HepG2 (cell line): ENCODE results near the gene CHN1. TPM values are rescaled to one million over a fixed set of nuclear protein-coding genes. Genes with fewer than 3 reads are reported as not detected.

Experiments
- ATAC-seq: fragments of 200-7000 bp; cut with Tn5 transposase; 3 replicates; pipeline ENCODE4 v1.9.1; 2020; ENCODE audit warnings: mild to moderate bottlenecking, moderate library complexity
- BruUV-seq: library from RNA; stranded (reverse); fragments of 400-500 nt; replicated peaks from 2 replicates; lab custom pipeline; 2021; lab: Mats Ljungman, UMichigan
- CTCF ChIA-PET: fragments of 300-600 bp; formaldehyde crosslinking; extraction: SDS; loops from one replicate; lab custom pipeline; 2021; ENCODE audit warnings: low total read pairs, inconsistent platforms, low intra/inter-chr PET ratio; lab: Yijun Ruan, JAX
- POLR2A ChIA-PET: fragments of 350-600 bp; sonication (Branson Sonifier 250); formaldehyde crosslinking; loops from one replicate; lab custom pipeline; 2020; ENCODE audit warnings: antibody characterized with exemption, inconsistent platforms; lab: Yijun Ruan, JAX
- DNase-seq: peaks from one replicate; pipeline ENCODE4 v3.0.0-alpha.2; 2015; ENCODE audit warnings: low spot score
- FAIRE-seq: peaks from 3 replicates; lab custom pipeline; 2011; peaks lifted over from hg19 to GRCh38; lab: Jason Lieb, UNC
- H2AFZ ChIP-seq: one replicate; pipeline ENCODE4 v1.6.1; 2011; ENCODE audit warnings: low read length, inconsistent platforms
- H3K27ac ChIP-seq: fragments of 300-600 bp; 3 replicates; pipeline ENCODE4 v1.8.0; 2011; ENCODE audit warnings: mixed run types, mild to moderate bottlenecking, mixed read lengths, low read length, inconsistent platforms; ENCODE audit not compliant: insufficient read depth; ENCODE audit errors: extremely low read length
- H3K27me3 ChIP-seq, 2 experiments: fragments of 200-600 bp in 1 of 2; 2 replicates in 1 of 2; 3 replicates in 1 of 2; pipeline versions ENCODE4 v1.6.0 to v1.8.0; 2011; ENCODE audit warnings: low read length in 2 of 2, mild to moderate bottlenecking in 2 of 2, moderate library complexity in 2 of 2, inconsistent platforms in 1 of 2; ENCODE audit not compliant: insufficient read depth in 2 of 2, control insufficient read depth in 1 of 2
- H3K36me3 ChIP-seq, 2 experiments: fragments of 200-600 bp in 1 of 2; replicated peaks in 1 of 2; 2 replicates in 1 of 2; 3 replicates in 1 of 2; pipeline versions ENCODE4 v1.5.1 to v1.8.0; 2011; ENCODE audit warnings: low read length in 2 of 2, inconsistent platforms in 1 of 2; ENCODE audit not compliant: insufficient read depth in 2 of 2, control insufficient read depth in 1 of 2
- H3K4me1 ChIP-seq: 2 replicates; pipeline ENCODE4 v1.5.1; 2012; ENCODE audit warnings: low read length, inconsistent platforms; ENCODE audit not compliant: insufficient read depth
- H3K4me2 ChIP-seq: 2 replicates; pipeline ENCODE4 v1.6.0; 2011; ENCODE audit warnings: low read depth, low read length, inconsistent platforms
- H3K4me3 ChIP-seq, 3 experiments: fragments of 200-600 bp in 1 of 3; sonication (generic), shearing (Covaris generic) in 1 of 3; replicated peaks in 1 of 3; 2 replicates each; pipeline ENCODE4 v1.5.1; 2011 to 2016; ENCODE audit warnings: low read length in 3 of 3, inconsistent platforms in 2 of 3, low read depth in 2 of 3, mild to moderate bottlenecking in 2 of 3, control low read depth in 1 of 3, mixed read lengths in 1 of 3; ENCODE audit not compliant: insufficient read depth in 1 of 3
- H3K79me2 ChIP-seq: one replicate; pipeline ENCODE4 v1.6.1; 2011; ENCODE audit warnings: low read length, inconsistent platforms; ENCODE audit not compliant: insufficient read depth
- H3K9ac ChIP-seq: 2 replicates; pipeline ENCODE4 v1.6.0; 2011; ENCODE audit warnings: mild to moderate bottlenecking, low read depth, low read length, inconsistent platforms; ENCODE audit not compliant: insufficient read depth
- H3K9me3 ChIP-seq: 2 replicates; pipeline ENCODE4 v1.5.1; 2012; ENCODE audit warnings: mild to moderate bottlenecking, low read length
- H4K20me1 ChIP-seq: 2 replicates; pipeline ENCODE4 v1.6.0; 2011; ENCODE audit warnings: inconsistent platforms, mild to moderate bottlenecking, low read length, moderate library complexity; ENCODE audit not compliant: insufficient read depth
- ARNT2 ChIP-seq: sonication (generic); formaldehyde crosslinking; IDR thresholded peaks from 2 replicates; pipeline ENCODE4 v1.8.0; 2022; ENCODE audit warnings: mild to moderate bottlenecking, low read depth, missing genetic modification reagents, moderate library complexity
- GATAD1 ChIP-seq: IDR thresholded peaks from 2 replicates; pipeline ENCODE4 v1.6.1; 2016; ENCODE audit warnings: missing genetic modification reagents, missing compliant biosample characterization
- MAFG ChIP-seq: sonication (generic); formaldehyde crosslinking; IDR thresholded peaks from 2 replicates; pipeline ENCODE4 v1.5.1; 2020; ENCODE audit warnings: mild to moderate bottlenecking, missing genetic modification reagents
- RFX3 ChIP-seq: IDR thresholded peaks from 2 replicates; pipeline ENCODE4 v1.6.1; 2016; ENCODE audit warnings: missing biosample characterization, missing genetic modification reagents
- SAP130 ChIP-seq: IDR thresholded peaks from 2 replicates; pipeline ENCODE4 v1.6.1; 2016; ENCODE audit warnings: low read depth
- SMAD9 ChIP-seq: sonication (generic); formaldehyde crosslinking; IDR thresholded peaks from 2 replicates; pipeline ENCODE4 v1.5.1; 2020; ENCODE audit warnings: mild to moderate bottlenecking, missing genetic modification reagents
- SP140L ChIP-seq: sonication (generic); formaldehyde crosslinking; IDR thresholded peaks from 2 replicates; pipeline ENCODE4 v1.4.0; 2020; ENCODE audit warnings: missing genetic modification reagents, borderline replicate concordance
- YEATS2 ChIP-seq: sonication (generic); formaldehyde crosslinking; IDR thresholded peaks from 2 replicates; pipeline ENCODE4 v1.4.0; 2020; ENCODE audit warnings: missing genetic modification reagents, borderline replicate concordance
- ZNF292 ChIP-seq: sonication (generic); formaldehyde crosslinking; IDR thresholded peaks from 2 replicates; pipeline ENCODE4 v1.8.1; 2022; ENCODE audit warnings: mild to moderate bottlenecking, low read depth, missing genetic modification reagents, borderline replicate concordance
- ZNF367 ChIP-seq: sonication (generic); formaldehyde crosslinking; IDR thresholded peaks from 2 replicates; pipeline ENCODE4 v1.4.0; 2020; ENCODE audit warnings: missing genetic modification reagents, borderline replicate concordance
- WGBS: methylation state at CpG from one replicate; pipeline ENCODE4 v1.1.6; 2017; ENCODE audit warnings: low lambda C conversion rate; 5-methylcytosine and 5-hydroxymethylcytosine counted together
- in situ Hi-C: cut with HindIII; loops from 2 replicates; pipeline ENCODE4 v1.10.0; 2017; ENCODE audit warnings: low pct_unique_long_range_greater_than_20kb; ENCODE audit not compliant: extremely low pct_ligation_motif_present
- intact Hi-C: fragments of 100-400 bp; cut with micrococcal nuclease; formaldehyde crosslinking; loops from one replicate; pipeline ENCODE4 v1.10.0; 2022; ENCODE audit not compliant: unreplicated experiment
- polyA plus RNA-seq, 8 experiments: library from polyadenylated mRNA; depleted of rRNA in 3 of 8; stranded (reverse) in 7 of 8; unstranded in 1 of 8; fragments of >200 nt; fragmentation: Illumina TruSeq in 4 of 8; extraction: Trizol in 4 of 8; gene quantifications; 2 replicates each; pipeline versions ENCODE4 v1.2.1 to v1.2.3, GENCODE V29; 2011 to 2016; ENCODE audit warnings: low read depth in 4 of 8, missing spikeins in 1 of 8, mixed read lengths in 1 of 8; ENCODE audit not compliant: insufficient read depth in 1 of 8
- total RNA-seq, 5 experiments: library from RNA; depleted of rRNA; stranded (reverse); fragments of >200 nt; fragmentation: Illumina TruSeq; extraction: Trizol; gene quantifications; 2 replicates each; pipeline ENCODE4 v1.2.3, GENCODE V29; 2016; ENCODE audit warnings: low read depth in 1 of 5
- TF ChIP-seq, protein P1 (sequence below): IDR thresholded peaks from 2 replicates; pipeline ENCODE4 v1.6.1; 2012; ENCODE audit warnings: low read length, improper control_type of control experiment
- TF ChIP-seq, protein P2 (sequence below): sonication (generic); formaldehyde crosslinking; conservative IDR thresholded peaks from 2 replicates; pipeline ENCODE4 v1.4.0; 2020; ENCODE audit warnings: missing genetic modification reagents

The CHN1 gene
- total and polyA plus RNA-seq, 2 of the 13 experiments (the other 11 are each of a cell fraction or from before 2014, with no cell fraction given), result 2.8 to 3.5 TPM

DNA sequence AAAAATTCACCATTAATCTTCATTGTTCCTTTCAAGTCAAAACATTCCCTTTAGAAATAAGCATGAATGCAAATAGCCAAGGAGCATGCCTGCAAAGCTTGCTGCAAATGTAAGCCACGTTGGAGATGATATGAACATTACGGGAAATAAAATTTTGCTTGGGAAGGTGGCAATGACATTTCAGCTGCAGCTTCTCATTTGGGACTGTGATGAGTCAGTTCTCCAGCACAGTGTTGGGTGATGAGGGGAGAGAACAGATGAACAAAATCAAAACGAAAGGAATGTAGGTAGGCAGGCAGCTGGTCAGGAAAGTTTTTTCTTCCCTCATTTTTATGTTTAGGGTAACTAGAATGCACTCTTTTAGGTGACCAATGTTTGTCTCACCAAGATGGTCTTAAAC is 175.6 kb downstream of the CHN1 start:
- no peak for FAIRE-seq
- no TSS peak for BruUV-seq
- 35% methylated on average over 3 of the region's 3 CpGs for WGBS
- no peaks in the 10 kb centered on the region for H3K9me3 ChIP-seq
- no peak overlapping the region for H3K9ac ChIP-seq
- no peak overlapping the region for H3K4me3 ChIP-seq
- no peak overlapping the region for H2AFZ ChIP-seq
- TF ChIP-seq MAFG (CRISPR knock-in tag), result no peak
- no peak for TF ChIP-seq YEATS2 (CRISPR knock-in tag)
- TF ChIP-seq, protein P1, sequence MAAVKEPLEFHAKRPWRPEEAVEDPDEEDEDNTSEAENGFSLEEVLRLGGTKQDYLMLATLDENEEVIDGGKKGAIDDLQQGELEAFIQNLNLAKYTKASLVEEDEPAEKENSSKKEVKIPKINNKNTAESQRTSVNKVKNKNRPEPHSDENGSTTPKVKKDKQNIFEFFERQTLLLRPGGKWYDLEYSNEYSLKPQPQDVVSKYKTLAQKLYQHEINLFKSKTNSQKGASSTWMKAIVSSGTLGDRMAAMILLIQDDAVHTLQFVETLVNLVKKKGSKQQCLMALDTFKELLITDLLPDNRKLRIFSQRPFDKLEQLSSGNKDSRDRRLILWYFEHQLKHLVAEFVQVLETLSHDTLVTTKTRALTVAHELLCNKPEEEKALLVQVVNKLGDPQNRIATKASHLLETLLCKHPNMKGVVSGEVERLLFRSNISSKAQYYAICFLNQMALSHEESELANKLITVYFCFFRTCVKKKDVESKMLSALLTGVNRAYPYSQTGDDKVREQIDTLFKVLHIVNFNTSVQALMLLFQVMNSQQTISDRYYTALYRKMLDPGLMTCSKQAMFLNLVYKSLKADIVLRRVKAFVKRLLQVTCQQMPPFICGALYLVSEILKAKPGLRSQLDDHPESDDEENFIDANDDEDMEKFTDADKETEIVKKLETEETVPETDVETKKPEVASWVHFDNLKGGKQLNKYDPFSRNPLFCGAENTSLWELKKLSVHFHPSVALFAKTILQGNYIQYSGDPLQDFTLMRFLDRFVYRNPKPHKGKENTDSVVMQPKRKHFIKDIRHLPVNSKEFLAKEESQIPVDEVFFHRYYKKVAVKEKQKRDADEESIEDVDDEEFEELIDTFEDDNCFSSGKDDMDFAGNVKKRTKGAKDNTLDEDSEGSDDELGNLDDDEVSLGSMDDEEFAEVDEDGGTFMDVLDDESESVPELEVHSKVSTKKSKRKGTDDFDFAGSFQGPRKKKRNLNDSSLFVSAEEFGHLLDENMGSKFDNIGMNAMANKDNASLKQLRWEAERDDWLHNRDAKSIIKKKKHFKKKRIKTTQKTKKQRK, result no peak
- no peak for TF ChIP-seq RFX3
- TF ChIP-seq ARNT2, result no peak
- TF ChIP-seq, protein P2, sequence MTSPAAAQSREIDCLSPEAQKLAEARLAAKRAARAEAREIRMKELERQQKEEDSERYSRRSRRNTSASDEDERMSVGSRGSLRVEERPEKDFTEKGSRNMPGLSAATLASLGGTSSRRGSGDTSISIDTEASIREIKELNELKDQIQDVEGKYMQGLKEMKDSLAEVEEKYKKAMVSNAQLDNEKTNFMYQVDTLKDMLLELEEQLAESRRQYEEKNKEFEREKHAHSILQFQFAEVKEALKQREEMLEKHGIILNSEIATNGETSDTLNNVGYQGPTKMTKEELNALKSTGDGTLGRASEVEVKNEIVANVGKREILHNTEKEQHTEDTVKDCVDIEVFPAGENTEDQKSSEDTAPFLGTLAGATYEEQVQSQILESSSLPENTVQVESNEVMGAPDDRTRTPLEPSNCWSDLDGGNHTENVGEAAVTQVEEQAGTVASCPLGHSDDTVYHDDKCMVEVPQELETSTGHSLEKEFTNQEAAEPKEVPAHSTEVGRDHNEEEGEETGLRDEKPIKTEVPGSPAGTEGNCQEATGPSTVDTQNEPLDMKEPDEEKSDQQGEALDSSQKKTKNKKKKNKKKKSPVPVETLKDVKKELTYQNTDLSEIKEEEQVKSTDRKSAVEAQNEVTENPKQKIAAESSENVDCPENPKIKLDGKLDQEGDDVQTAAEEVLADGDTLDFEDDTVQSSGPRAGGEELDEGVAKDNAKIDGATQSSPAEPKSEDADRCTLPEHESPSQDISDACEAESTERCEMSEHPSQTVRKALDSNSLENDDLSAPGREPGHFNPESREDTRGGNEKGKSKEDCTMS (CRISPR knock-in tag), result no peak
- no peak for TF ChIP-seq GATAD1 (CRISPR knock-in tag)
- TF ChIP-seq SP140L, result no peak
- no peak for TF ChIP-seq ZNF292 (CRISPR knock-in tag)
- no peak for TF ChIP-seq ZNF367 (CRISPR knock-in tag)
- TF ChIP-seq SAP130 (CRISPR knock-in tag), result no peak
- TF ChIP-seq SMAD9 (CRISPR knock-in tag), result no peak
- no peaks in the 10 kb centered on the region for H3K4me1 ChIP-seq
- no peak overlapping the region for H3K27ac ChIP-seq
- peaks cover 0 to 3% of the 10 kb centered on the region in 2 experiments; a peak in 1 of 5 replicates for H3K27me3 ChIP-seq
- ATAC-seq, result no peak
- CTCF ChIA-PET, result no interaction called here
- H4K20me1 ChIP-seq, result no peaks in the 10 kb centered on the region
- intact Hi-C loops, result no loop called here
- DNase-seq, result no peak
- POLR2A ChIA-PET, result no interaction called here
- no peaks in the 10 kb centered on the region for H3K79me2 ChIP-seq
- no peak overlapping the region for H3K4me2 ChIP-seq
- in situ Hi-C loops, result no loop called here
- no peaks in the 10 kb centered on the region for H3K36me3 ChIP-seq
